Activated CD8-positive, alpha-beta memory T cell treated with anti-CD3 and anti-CD28 coated beads, Interleukin-2, amount 10 ng/mL, durations not matched to agents 7 days and 5 days (primary cell): ENCODE results near the gene SLC35B1. TPM values are rescaled to one million over a fixed set of nuclear protein-coding genes. Genes with fewer than 3 reads are reported as not detected.

Experiments
- ATAC-seq: fragments of 150-1000 bp; cut with Tn5 transposase; one replicate; pipeline ENCODE4 v1.10.0; 2021; ENCODE audit warnings: moderate library complexity
- CTCF ChIA-PET: fragments of 350-600 bp; sonication (Branson Sonifier 250); formaldehyde crosslinking; loops from one replicate; lab custom pipeline; 2021; ENCODE audit warnings: antibody characterized with exemption; lab: Charles Lee
- DNase-seq: peaks from one replicate; pipeline ENCODE4 v3.0.0-alpha.2; 2020
- H3K27ac Mint-ChIP-seq: one replicate; pipeline ENCODE4 v1.8.0; 2021; ENCODE audit warnings: mild to moderate bottlenecking, mixed read lengths
- H3K27me3 Mint-ChIP-seq: one replicate; pipeline ENCODE4 v1.8.0; 2021; ENCODE audit warnings: mixed read lengths
- H3K36me3 Mint-ChIP-seq: one replicate; pipeline ENCODE4 v1.8.0; 2021; ENCODE audit warnings: mild to moderate bottlenecking, mixed read lengths
- H3K4me1 Mint-ChIP-seq: one replicate; pipeline ENCODE4 v1.8.0; 2021; ENCODE audit warnings: mixed read lengths
- H3K4me3 Mint-ChIP-seq: one replicate; pipeline ENCODE4 v1.8.0; 2021; ENCODE audit warnings: mild to moderate bottlenecking, moderate library complexity, mixed read lengths
- H3K9me3 Mint-ChIP-seq: one replicate; pipeline ENCODE4 v1.8.0; 2022; ENCODE audit warnings: low read depth, mixed read lengths
- total RNA-seq, 2 experiments: library from RNA; stranded (reverse); gene quantifications; one replicate each; pipeline ENCODE4 v1.2.3, GENCODE V29; 2021

Gene SLC35B1
- total RNA-seq, result 10 to 100 TPM; 47.3 to 78.1 TPM

DNA sequence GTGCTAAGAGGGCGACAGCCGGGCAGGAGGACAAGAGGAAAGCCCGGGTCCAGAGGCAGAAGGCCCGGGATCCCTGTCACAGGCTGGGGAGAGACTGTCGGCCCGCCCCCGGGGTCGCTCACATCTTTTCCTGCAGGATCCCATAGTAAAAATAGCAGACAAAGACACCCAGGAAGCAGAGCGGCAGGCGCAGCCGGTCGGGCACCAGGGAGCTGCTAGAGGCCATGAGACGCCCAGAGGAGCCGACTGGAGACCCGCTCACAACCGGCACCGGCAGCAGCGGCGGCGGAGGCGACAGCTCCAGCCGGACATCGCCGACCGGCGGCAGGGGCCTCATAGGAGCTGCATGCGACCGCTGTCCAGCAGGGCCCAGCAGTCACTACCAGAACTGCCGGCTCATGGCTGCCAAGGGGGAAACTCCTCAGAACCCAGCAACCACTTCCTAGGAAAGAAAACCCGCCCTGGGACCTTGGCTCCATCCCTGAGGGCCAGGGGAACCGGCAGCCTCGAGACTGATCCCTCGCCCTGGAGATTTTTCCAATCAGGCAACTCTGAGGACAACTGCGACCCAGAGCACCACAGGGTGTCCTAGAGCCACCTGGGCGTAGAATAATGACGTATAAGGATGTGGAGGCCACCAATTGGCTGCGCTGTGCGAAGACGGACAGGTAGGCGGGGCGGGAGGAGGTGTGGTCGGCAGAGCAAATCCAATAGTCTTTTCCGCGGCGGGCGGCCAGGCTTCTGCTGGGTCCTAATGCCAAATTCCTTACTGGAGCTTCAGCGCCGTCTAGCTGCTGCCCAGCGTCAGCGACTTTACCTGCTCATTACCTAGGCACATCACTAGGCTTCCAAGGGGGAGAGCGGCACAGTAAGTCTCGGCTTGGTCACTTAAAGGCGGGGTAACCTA, at the start of gene SLC35B1:
TSS of gene SLC35B1 (minus strand) at position 357 of the 907 bp plus-strand sequence. CDS start at position 226, 131 bp downstream.
- H3K4me1 Mint-ChIP-seq, result peaks cover 45% of the 10 kb centered on the region

DNA sequence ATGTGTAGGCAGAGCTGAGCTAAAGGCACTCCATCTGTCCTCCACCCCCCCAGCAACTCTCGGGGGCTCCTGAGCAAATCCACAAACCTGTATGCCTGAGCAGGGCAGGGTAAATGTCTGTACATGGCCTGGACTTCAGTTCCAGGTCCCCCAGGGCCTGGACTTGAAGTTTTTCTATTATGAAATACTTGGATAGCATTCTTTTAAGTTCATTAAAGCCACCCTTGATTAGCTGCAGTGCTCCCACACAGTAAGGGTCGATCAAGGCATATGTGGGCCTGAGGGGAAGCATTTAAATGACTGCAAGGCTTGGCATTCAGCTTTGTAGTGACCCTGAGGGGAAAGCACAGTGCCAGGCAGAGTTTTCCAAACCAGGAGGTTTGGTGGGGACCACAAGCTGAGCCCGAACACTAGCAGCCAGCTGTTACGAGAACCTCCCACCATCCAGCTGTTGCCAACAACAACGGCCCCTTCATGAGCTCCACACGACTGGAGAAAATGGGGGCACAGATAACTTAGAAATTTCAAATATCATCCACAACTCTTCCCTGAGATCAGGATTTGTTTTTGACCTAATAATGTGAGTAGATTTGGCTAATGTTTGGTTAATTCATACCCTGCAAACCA, 49.5 kb upstream of the SLC35B1 start:
- DNase-seq, result no peak
- Mint-ChIP-seq H3K36me3 (peaks cover 40% of the 10 kb centered on the region), H3K27me3 (no peaks in the 10 kb centered on the region), H3K4me1 (peaks cover 80% of the 10 kb centered on the region), H3K27ac (no peak overlapping the region), H3K4me3 (no peak overlapping the region), H3K9me3 (no peaks in the 10 kb centered on the region)
- ATAC-seq, result no peak
- CTCF ChIA-PET, result interaction anchor here (0.6 to 5.3 kb wide), 6 partner anchors 10 to 240 kb away, joined by 3 to 17 read pairs (median 4); partner anchors contain the start of gene KAT7

More for the DNA sequence above, at the start of gene SLC35B1:
- H3K27ac Mint-ChIP-seq, result peak within 1 kb of the TSS; percentile 96
- DNase-seq (peak; percentile 99), ATAC-seq (peak; percentile 99)
- H3K4me3 Mint-ChIP-seq, result peak within 1 kb of the TSS; percentile 89
- CTCF ChIA-PET, result interaction anchor here (0.7 to 33.6 kb wide), 39 partner anchors 9 to 387 kb away, joined by 3 to 734 read pairs (median 5); partner anchors contain the start of genes FAM117A, KAT7, NXPH3 and TAC4
- no peaks in the 10 kb centered on the region for H3K27me3 Mint-ChIP-seq
- H3K36me3 Mint-ChIP-seq, result peaks cover 28% of the 10 kb centered on the region
- no peaks in the 10 kb centered on the region for H3K9me3 Mint-ChIP-seq

DNA sequence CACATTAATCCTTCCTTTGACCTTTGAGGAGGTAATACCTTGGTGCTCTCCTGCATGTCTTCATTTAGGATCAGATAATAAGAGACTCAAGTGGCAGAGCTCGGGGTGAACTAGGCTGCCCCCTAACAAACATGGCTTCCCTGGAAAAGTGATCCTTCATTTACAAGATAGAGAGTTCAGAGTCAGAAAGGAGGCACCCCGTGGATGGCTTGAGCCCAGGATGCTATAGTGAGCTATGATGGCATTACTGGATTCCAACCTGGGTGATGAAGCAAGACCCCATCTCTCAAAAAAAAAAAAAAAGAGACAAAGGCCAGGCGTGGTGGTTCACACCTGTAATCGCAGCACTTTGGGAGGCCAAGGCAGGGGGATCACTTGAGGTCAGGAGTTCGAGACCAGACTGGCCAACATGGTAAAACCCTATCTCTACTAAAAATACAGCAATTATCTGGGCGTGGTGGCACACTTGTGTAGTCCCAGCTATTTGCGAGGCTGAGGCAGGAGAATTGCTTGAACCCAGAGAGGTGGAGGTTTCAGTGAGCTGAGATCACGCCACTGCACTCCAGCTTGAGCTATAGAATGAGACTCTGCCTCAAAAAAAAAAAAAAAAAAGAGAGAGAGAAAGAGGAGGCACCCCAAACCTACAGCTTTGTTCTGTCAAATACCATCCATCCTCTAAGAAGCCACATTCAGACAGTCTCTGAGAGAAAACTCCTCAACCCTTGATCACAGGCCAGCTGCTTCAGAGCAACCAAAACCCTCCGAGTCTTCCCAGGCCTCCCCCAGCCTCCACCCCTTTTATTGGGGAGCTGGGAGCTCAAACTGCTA, 48.8 kb upstream of the SLC35B1 start:
- DNase-seq (no peak), ATAC-seq (no peak)
- no peak overlapping the region for H3K4me3 Mint-ChIP-seq
- CTCF ChIA-PET, result interaction anchor here (0.9 to 5.3 kb wide), 6 partner anchors 9 to 240 kb away, joined by 3 to 17 read pairs (median 4); no protein-coding TSS in a partner anchor
- H3K9me3 Mint-ChIP-seq, result no peaks in the 10 kb centered on the region
- H3K4me1 Mint-ChIP-seq, result peaks cover 75% of the 10 kb centered on the region
- peaks cover 40% of the 10 kb centered on the region for H3K36me3 Mint-ChIP-seq
- H3K27ac Mint-ChIP-seq, result peak overlapping the region; percentile 44
- no peaks in the 10 kb centered on the region for H3K27me3 Mint-ChIP-seq

- H3K9me3 Mint-ChIP-seq, result no peaks in the 10 kb centered on the region
- H3K27ac Mint-ChIP-seq, result peak overlapping the region; percentile 44
- H3K36me3 Mint-ChIP-seq, result peaks cover 39% of the 10 kb centered on the region
- H3K4me1 Mint-ChIP-seq, result peaks cover 70% of the 10 kb centered on the region
- DNase-seq (no peak), ATAC-seq (no peak)
- no peaks in the 10 kb centered on the region for H3K27me3 Mint-ChIP-seq
- CTCF ChIA-PET, result interaction anchor here (0.9 to 5.3 kb wide), 5 partner anchors 8 to 199 kb away, joined by 3 to 17 read pairs (median 4); no protein-coding TSS in a partner anchor
- no peak overlapping the region for H3K4me3 Mint-ChIP-seq
Measured at GRCh38 chr17:49755663-49756283, 48.0 kb upstream of the SLC35B1 start.

DNA sequence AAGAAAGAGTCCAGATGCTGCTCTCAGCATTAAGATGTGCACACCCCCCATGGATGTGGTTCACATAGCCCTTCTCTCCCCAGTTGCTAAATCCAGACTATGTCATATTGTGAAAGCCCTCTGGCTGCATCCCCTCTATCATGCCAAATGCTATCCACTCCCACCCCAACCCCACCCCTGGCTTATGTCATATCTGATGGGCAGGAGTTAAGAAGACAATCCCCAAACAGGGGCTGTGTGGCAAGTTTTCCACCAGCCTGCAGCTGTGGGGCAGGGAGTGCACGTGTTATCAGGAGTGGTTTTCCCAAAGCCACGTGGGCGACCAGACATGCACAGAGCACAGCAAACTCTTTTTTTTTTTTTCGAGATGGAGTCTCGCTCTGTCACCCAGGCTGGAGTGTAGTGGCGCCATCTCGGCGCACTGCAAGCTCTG, 46.2 kb upstream of the SLC35B1 start:
- DNase-seq (no peak), ATAC-seq (no peak)
- peak overlapping the region; percentile 65 for H3K27ac Mint-ChIP-seq
- H3K36me3 Mint-ChIP-seq, result peaks cover 45% of the 10 kb centered on the region
- H3K9me3 Mint-ChIP-seq, result no peaks in the 10 kb centered on the region
- peaks cover 66% of the 10 kb centered on the region for H3K4me1 Mint-ChIP-seq
- CTCF ChIA-PET, result interaction anchor here (4.4 kb wide), 1 partner anchor 17 kb away, joined by 11 read pairs; no protein-coding TSS in a partner anchor
- no peak overlapping the region for H3K4me3 Mint-ChIP-seq
- H3K27me3 Mint-ChIP-seq, result no peaks in the 10 kb centered on the region

DNA sequence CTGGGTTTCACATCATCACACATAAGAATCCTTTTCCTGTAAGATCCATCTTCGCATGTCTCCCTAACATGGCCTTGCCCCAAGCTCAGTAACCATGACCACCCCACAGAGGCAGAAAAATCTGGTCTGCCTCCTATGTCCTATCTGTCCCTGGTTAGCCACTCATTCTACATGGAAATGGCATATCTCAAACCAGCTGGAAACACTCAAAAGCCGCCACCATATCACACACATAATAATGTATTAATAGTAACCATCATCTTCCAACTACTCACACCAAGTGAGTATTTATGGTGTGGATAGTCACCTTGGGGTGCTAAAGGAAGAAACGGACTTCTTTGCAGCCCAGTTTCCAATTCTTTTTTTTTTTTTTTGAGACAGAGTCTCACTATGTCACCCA, 44.7 kb upstream of the SLC35B1 start:
- peaks cover 73% of the 10 kb centered on the region for H3K4me1 Mint-ChIP-seq
- H3K27me3 Mint-ChIP-seq, result no peaks in the 10 kb centered on the region
- H3K4me3 Mint-ChIP-seq, result no peak overlapping the region
- H3K36me3 Mint-ChIP-seq, result peaks cover 38% of the 10 kb centered on the region
- ATAC-seq, result no peak
- peak overlapping the region; percentile 30 for H3K27ac Mint-ChIP-seq
- CTCF ChIA-PET, result interaction anchor here (0.8 to 2.0 kb wide), 5 partner anchors 10 to 99 kb away, joined by 3 to 13 read pairs (median 3); no protein-coding TSS in a partner anchor
- no peak for DNase-seq
- H3K9me3 Mint-ChIP-seq, result no peaks in the 10 kb centered on the region

DNA sequence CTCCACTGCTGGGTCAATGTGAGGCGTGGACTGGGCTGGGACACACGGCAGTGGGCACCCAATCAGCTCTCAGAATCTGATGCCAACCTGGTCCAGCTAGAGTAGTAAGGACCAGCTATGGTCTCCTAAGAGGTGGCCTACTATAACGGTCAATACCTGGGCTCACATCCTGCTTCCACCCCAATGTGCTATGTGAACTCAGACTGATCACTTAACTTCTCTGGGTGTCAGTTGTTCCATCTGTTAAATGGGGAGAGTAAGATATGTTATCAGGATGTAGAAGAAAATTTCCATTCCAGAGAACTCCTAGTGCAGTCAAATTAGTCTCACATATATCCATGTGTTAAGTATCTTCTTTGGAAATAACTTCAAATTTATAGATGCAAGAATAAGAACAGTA, 42.0 kb upstream of the SLC35B1 start:
- H3K27ac Mint-ChIP-seq, result peak overlapping the region; percentile 94
- H3K27me3 Mint-ChIP-seq, result no peaks in the 10 kb centered on the region
- no peaks in the 10 kb centered on the region for H3K9me3 Mint-ChIP-seq
- no peak overlapping the region for H3K4me3 Mint-ChIP-seq
- no peak for ATAC-seq
- no peak for DNase-seq
- peaks cover 31% of the 10 kb centered on the region for H3K36me3 Mint-ChIP-seq
- peaks cover 75% of the 10 kb centered on the region for H3K4me1 Mint-ChIP-seq
- CTCF ChIA-PET, result interaction anchor here (1.7 to 5.1 kb wide), 6 partner anchors 10 to 182 kb away, joined by 4 to 42 read pairs (median 20); partner anchors contain the start of genes FAM117A, KAT7 and SLC35B1

DNA sequence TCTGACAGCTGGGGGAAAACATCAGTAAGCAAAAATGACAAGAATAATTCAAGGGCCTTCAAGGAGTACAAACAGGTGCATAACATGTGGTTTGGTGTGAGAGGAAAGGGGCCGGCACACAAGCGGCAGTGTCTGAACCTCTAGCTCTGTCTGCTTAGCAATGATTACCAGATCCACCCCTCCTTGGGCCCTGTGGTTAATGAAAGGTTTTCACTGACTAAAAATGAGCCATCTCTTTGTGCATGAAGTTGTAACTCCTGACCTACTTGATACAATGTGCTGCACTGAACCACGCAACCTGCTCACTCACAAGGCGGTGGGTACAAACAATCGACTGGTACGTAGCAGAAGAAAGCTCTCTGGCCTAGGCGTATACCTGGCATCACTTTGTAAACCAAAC, 41.0 kb upstream of the SLC35B1 start:
- Mint-ChIP-seq H3K27me3 (no peaks in the 10 kb centered on the region), H3K4me3 (peak overlapping the region; percentile 69), H3K36me3 (peaks cover 28% of the 10 kb centered on the region), H3K4me1 (peaks cover 74% of the 10 kb centered on the region), H3K27ac (peak overlapping the region; percentile 94), H3K9me3 (no peaks in the 10 kb centered on the region)
- peak; percentile 85 for DNase-seq
- peak; percentile 76 for ATAC-seq
- CTCF ChIA-PET, result interaction anchor here (0.6 to 5.1 kb wide), 9 partner anchors 9 to 181 kb away, joined by 3 to 42 read pairs (median 14); partner anchors contain the start of genes FAM117A and SLC35B1

- DNase-seq (peak; percentile 56), ATAC-seq (peak; percentile 24)
- Mint-ChIP-seq H3K27ac (peak overlapping the region; percentile 94), H3K9me3 (no peaks in the 10 kb centered on the region), H3K27me3 (no peaks in the 10 kb centered on the region), H3K36me3 (peaks cover 26% of the 10 kb centered on the region), H3K4me1 (peaks cover 73% of the 10 kb centered on the region), H3K4me3 (peak overlapping the region; percentile 69)
- CTCF ChIA-PET, result interaction anchor here (0.6 to 5.1 kb wide), 10 partner anchors 9 to 181 kb away, joined by 3 to 42 read pairs (median 10); partner anchors contain the start of genes FAM117A and SLC35B1
Measured at GRCh38 chr17:49748223-49748622, 40.5 kb upstream of the SLC35B1 start.

GRCh38 chr17:49747632-49748031, 39.9 kb upstream of the SLC35B1 start:
- Mint-ChIP-seq H3K27ac (peak overlapping the region; percentile 94), H3K36me3 (peaks cover 27% of the 10 kb centered on the region)

GRCh38 chr17:49746791-49747490, 39.2 kb upstream of the SLC35B1 start:
- DNase-seq (peak; percentile 59), ATAC-seq (peak; percentile 63)
- Mint-ChIP-seq H3K27me3 (no peaks in the 10 kb centered on the region), H3K27ac (peak overlapping the region; percentile 94), H3K4me3 (peak overlapping the region; percentile 69), H3K9me3 (no peaks in the 10 kb centered on the region), H3K4me1 (peaks cover 76% of the 10 kb centered on the region), H3K36me3 (peaks cover 27% of the 10 kb centered on the region)
- CTCF ChIA-PET, result interaction anchor here (1.0 to 5.1 kb wide), 12 partner anchors 11 to 280 kb away, joined by 3 to 42 read pairs (median 6); partner anchors contain the start of genes FAM117A and SLC35B1

More at GRCh38 chr17:49747632-49748031, 39.9 kb upstream of the SLC35B1 start:
- no peak for DNase-seq
- H3K4me1 Mint-ChIP-seq, result peaks cover 76% of the 10 kb centered on the region
- H3K9me3 Mint-ChIP-seq, result no peaks in the 10 kb centered on the region
- ATAC-seq, result no peak
- H3K4me3 Mint-ChIP-seq, result peak overlapping the region; percentile 69
- CTCF ChIA-PET, result interaction anchor here (1.1 to 5.1 kb wide), 10 partner anchors 8 to 190 kb away, joined by 4 to 42 read pairs (median 10); partner anchors contain the start of genes FAM117A and SLC35B1
- no peaks in the 10 kb centered on the region for H3K27me3 Mint-ChIP-seq
